Ovary (tissue), 9 donors: ENCODE data around the gene SLC9A9. TPM values are rescaled to one million over a fixed set of nuclear protein-coding genes. Genes with fewer than 3 reads are reported as not detected.

ENCODE experiments used
- DNase-seq, 5 donors: peaks; one replicate each; pipeline ENCODE4 v3.0.0-alpha.2; 2019 to 2020
- H3K27ac ChIP-seq, 2 donors: fragments of 200-600 bp; one replicate each; pipeline versions ENCODE4 v1.5.1 to v1.8.0; 2019 to 2022
- H3K27me3 ChIP-seq: fragments of 200-600 bp; one replicate; pipeline ENCODE4 v1.8.0; 2022
- H3K36me3 ChIP-seq: fragments of 200-600 bp; sonication (generic); one replicate; pipeline ENCODE4 v1.5.1; 2019
- H3K4me1 ChIP-seq: one replicate; pipeline ENCODE4 v1.8.1; 2013; ENCODE audit warnings: mild to moderate bottlenecking, moderate library complexity; ENCODE audit not compliant: insufficient read depth
- H3K4me3 ChIP-seq: fragments of 200-600 bp; sonication (generic); one replicate; pipeline ENCODE4 v1.5.1; 2017
- H3K9me3 ChIP-seq, 2 donors: fragments of 200-600 bp in 1 of 2; sonication (generic) in 1 of 2; one replicate each; pipeline versions ENCODE4 v1.5.1 to v1.8.1; 2013 to 2019; ENCODE audit warnings: mild to moderate bottlenecking in 1 of 2, moderate library complexity in 1 of 2
- CTCF ChIP-seq, 3 donors: fragments of 450-650 bp in 2 of 3; fragments of 200-600 bp in 1 of 3; IDR thresholded peaks; one replicate each; pipeline versions ENCODE4 v1.5.1 to v1.8.0; 2016 to 2022; ENCODE audit warnings: antibody characterized with exemption in 3 of 3, mild to moderate bottlenecking in 1 of 3
- EP300 ChIP-seq: sonication (generic); formaldehyde crosslinking; IDR thresholded peaks from one replicate; pipeline ENCODE4 v1.6.1; 2017; ENCODE audit warnings: antibody characterized with exemption
- POLR2A ChIP-seq: fragments of 450-650 bp; IDR thresholded peaks from one replicate; pipeline ENCODE4 v1.6.1; 2017; ENCODE audit warnings: antibody characterized with exemption, mild to moderate bottlenecking, moderate library complexity
- WGBS, 3 donors: extraction: QIAGEN DNeasy Blood & Tissue Kit in 1 of 3; methylation state at CpG; one replicate each; pipeline versions ENCODE4 v1.1.5 to v1.1.7; 2013 to 2017; 5-methylcytosine and 5-hydroxymethylcytosine counted together
- intact Hi-C, 4 donors: fragments of 100-400 bp; cut with DNase I; formaldehyde crosslinking; loops; one replicate each; pipeline versions ENCODE4 v1.11.0 to v1.15.1; 2022 to 2023
- polyA plus RNA-seq, 2 donors: library from polyadenylated mRNA; stranded (reverse); fragments of 200-250 nt in 1 of 2; fragments of 350-450 nt in 1 of 2; fragmentation: Illumina TruSeq in 1 of 2; extraction: RNeasy Lipid Tissue Mini Kit (QIAGEN cat#74804) in 1 of 2; gene quantifications; one replicate each; pipeline ENCODE4 v1.2.3, GENCODE V29; 2013 to 2014
- total RNA-seq, 7 donors: library from RNA; depleted of rRNA in 2 of 7; stranded (reverse); fragments of >200 nt in 2 of 7; fragmentation: NEBNext Ultra II Directional in 3 of 7; extraction: Animal tissue kit (Norgen Biotek cat#: 25700) in 3 of 7; gene quantifications; one replicate each; pipeline versions ENCODE4 v1.1.0 to v1.2.4, GENCODE V29; 2016 to 2023
- donor health status: DM: no; HTN: no; CAD: no; lungs with moderate emphysema.
- donor health status: DM: no; HTN: no; CAD: no.
- donor health status: Bipolar disorder and iron deficiency.
- donor health status: DM: yes; HTN: yes; CAD: no.
- donor health status: DM: no; HTN: no; CAD: no.
- donor health status: DM: yes; HTN: yes; CAD: no.

SLC9A9 gene
- total and polyA plus RNA-seq, 9 donors: 7.0 to 22.7 (median 13.5) TPM

GRCh38 chr3:143506190-143506589, 342.1 kb downstream of the SLC9A9 start:
- no peak for DNase-seq
- Histone ChIP-seq H3K4me3 (no peak overlapping the region), H3K4me1 (no peaks in the 10 kb centered on the region), H3K9me3 (no peaks in the 10 kb centered on the region), H3K36me3 (no peaks in the 10 kb centered on the region), H3K27ac (no peak overlapping the region), H3K27me3 (no peaks in the 10 kb centered on the region)
- intact Hi-C loops: no loop called here
- TF ChIP-seq POLR2A (no peak), EP300 (no peak), CTCF (IDR thresholded peaks at IDR 0.05) (no peak)

- H3K27me3 ChIP-seq: no peaks in the 10 kb centered on the region
- intact Hi-C loops: no loop called here
- no peaks in the 10 kb centered on the region for H3K36me3 ChIP-seq
- WGBS, 3 donors: 95 to 98% (median 97%) methylated on average over 4 of the region's 4 CpGs
- H3K4me1 ChIP-seq: no peaks in the 10 kb centered on the region
- no peak for DNase-seq
- no peak for TF ChIP-seq CTCF (IDR thresholded peaks at IDR 0.05)
- TF ChIP-seq EP300: no peak
- TF ChIP-seq POLR2A: no peak
- no peak overlapping the region for H3K27ac ChIP-seq
- no peak overlapping the region for H3K4me3 ChIP-seq
- H3K9me3 ChIP-seq: no peaks in the 10 kb centered on the region
Observed at GRCh38 chr3:143503325-143503885, 344.9 kb downstream of the SLC9A9 start.

- intact Hi-C loops: no loop called here
- WGBS, 3 donors: 53 to 75% (median 56%) methylated on average over 3 of the region's 3 CpGs
- Histone ChIP-seq H3K36me3 (no peaks in the 10 kb centered on the region), H3K27me3 (no peaks in the 10 kb centered on the region), H3K4me1 (no peaks in the 10 kb centered on the region), H3K9me3 (no peaks in the 10 kb centered on the region), H3K27ac (no peak overlapping the region), H3K4me3 (no peak overlapping the region)
- no peak for DNase-seq
- no peak for TF ChIP-seq POLR2A
Observed at GRCh38 chr3:143502081-143502480, 346.2 kb downstream of the SLC9A9 start.

- no peak overlapping the region for H3K27ac ChIP-seq
- intact Hi-C loops: no loop called here
- whole genome bisulfite sequencing, 3 donors: 97 to 98% (median 97%) methylated on average over 3 of the region's 3 CpGs
Observed at GRCh38 chr3:143497382-143497781, 350.9 kb downstream of the SLC9A9 start.

More at GRCh38 chr3:143497382-143497781, 350.9 kb downstream of the SLC9A9 start:
- Histone ChIP-seq H3K9me3 (no peaks in the 10 kb centered on the region), H3K27me3 (no peaks in the 10 kb centered on the region), H3K4me3 (no peak overlapping the region), H3K4me1 (no peaks in the 10 kb centered on the region), H3K36me3 (no peaks in the 10 kb centered on the region)
- TF ChIP-seq EP300 (no peak), POLR2A (no peak), CTCF (IDR thresholded peaks at IDR 0.05) (no peak)
- DNase-seq: no peak
